ENCODE measurements around the gene MTUS2. TPM values are rescaled to one million over a fixed set of nuclear protein-coding genes. Genes with fewer than 3 reads are reported as not detected.

The MTUS2 gene
- total and polyA plus RNA-seq, 2 donors (not counting 3 experiments of a cell fraction or from before 2014, with no cell fraction given), result not detected

- Histone ChIP-seq H3K27me3 (ENCODE audit: control insufficient read depth in 2 of 2, insufficient read depth in 2 of 2, low read length in 2 of 2) (no peaks in the 10 kb centered on the region), H2AFZ (ENCODE audit: low read depth, low read length) (no peak overlapping the region), H3K9me1 (replicated peaks; ENCODE audit: control insufficient read depth, extremely low read depth, insufficient read depth, low read length) (no peaks in the 10 kb centered on the region), H3K79me2 (ENCODE audit: control insufficient read depth, insufficient read depth, low read length) (no peaks in the 10 kb centered on the region), H3K27ac (ENCODE audit: insufficient read depth, low read depth, low read length) (no peak overlapping the region), H3K4me3 (replicated peaks in 1 of 3; ENCODE audit: insufficient read depth in 1 of 3, low read depth in 1 of 3, low read length in 3 of 3) (no peak overlapping the region), H3K9ac (replicated peaks; ENCODE audit: extremely low read depth, insufficient read depth, low read length) (no peak overlapping the region), H3K9me3 (replicated peaks; ENCODE audit: control insufficient read depth, insufficient read depth, low read length) (no peaks in the 10 kb centered on the region), H4K20me1 (replicated peaks; ENCODE audit: control insufficient read depth, extremely low read depth, insufficient read depth, low read length) (no peaks in the 10 kb centered on the region), H3K4me1 (ENCODE audit: control insufficient read depth, extremely low read depth, insufficient read depth, low read length) (no peaks in the 10 kb centered on the region), H3K4me2 (ENCODE audit: insufficient read depth, low read length) (no peak overlapping the region), H3K36me3 (ENCODE audit: control insufficient read depth in 2 of 2, extremely low read depth in 1 of 2, insufficient read depth in 2 of 2, low read length in 2 of 2) (no peaks in the 10 kb centered on the region)
- DNase-seq (ENCODE audit: low read depth, low spot score) (no peak), FAIRE-seq (no peak)
- intact Hi-C loops (cut with micrococcal nuclease) (no loop called here), dilution Hi-C loops (cut with MboI; ENCODE audit: extremely low pct_ligation_motif_present, low sequenced_read_pairs) (no loop called here)
- CTCF ChIA-PET, result no interaction called here
- no TSS peak for BruUV-seq (replicated peaks)
- POLR2A ChIA-PET, result no interaction called here
- TF ChIP-seq CTCF (IDR thresholded peaks at IDR 0.05; ENCODE audit: extremely low read depth in 1 of 2, insufficient read depth in 1 of 2, low read depth in 1 of 2, low read length in 2 of 2) (no peak), FOS (IDR thresholded peaks at IDR 0.05; ENCODE audit: borderline replicate concordance, insufficient read depth, low read length) (no peak), POLR2AphosphoS5 (IDR thresholded peaks at IDR 0.05; ENCODE audit: insufficient read depth, low read depth, low read length) (no peak), GATA2 (IDR thresholded peaks at IDR 0.05; ENCODE audit: insufficient read depth, insufficient read length, low read depth, low read length) (no peak)
Observed at GRCh38 chr13:29125934-29126424, 305.8 kb downstream of the MTUS2 start.

GRCh38 chr13:29129616-29130015 lies 309.5 kb downstream of the MTUS2 start:
- Histone ChIP-seq H3K36me3 (ENCODE audit: control insufficient read depth in 2 of 2, extremely low read depth in 1 of 2, insufficient read depth in 2 of 2, low read length in 2 of 2) (no peaks in the 10 kb centered on the region), H2AFZ (ENCODE audit: low read depth, low read length) (no peak overlapping the region), H3K9me3 (replicated peaks; ENCODE audit: control insufficient read depth, insufficient read depth, low read length) (no peaks in the 10 kb centered on the region), H3K4me2 (ENCODE audit: insufficient read depth, low read length) (no peak overlapping the region), H3K9me1 (replicated peaks; ENCODE audit: control insufficient read depth, extremely low read depth, insufficient read depth, low read length) (no peaks in the 10 kb centered on the region), H3K79me2 (ENCODE audit: control insufficient read depth, insufficient read depth, low read length) (no peaks in the 10 kb centered on the region), H3K9ac (replicated peaks; ENCODE audit: extremely low read depth, insufficient read depth, low read length) (no peak overlapping the region), H3K27ac (ENCODE audit: insufficient read depth, low read depth, low read length) (no peak overlapping the region), H3K27me3 (ENCODE audit: control insufficient read depth in 2 of 2, insufficient read depth in 2 of 2, low read length in 2 of 2) (no peaks in the 10 kb centered on the region), H3K4me1 (ENCODE audit: control insufficient read depth, extremely low read depth, insufficient read depth, low read length) (no peaks in the 10 kb centered on the region), H3K4me3 (replicated peaks in 1 of 3; ENCODE audit: insufficient read depth in 1 of 3, low read depth in 1 of 3, low read length in 3 of 3) (no peak overlapping the region), H4K20me1 (replicated peaks; ENCODE audit: control insufficient read depth, extremely low read depth, insufficient read depth, low read length) (no peaks in the 10 kb centered on the region)
- ChIA-PET POLR2A (no interaction called here), CTCF (no interaction called here)
- dilution Hi-C loops (cut with MboI; ENCODE audit: extremely low pct_ligation_motif_present, low sequenced_read_pairs), result no loop called here
- intact Hi-C loops (cut with micrococcal nuclease), result no loop called here
- no peak for TF ChIP-seq MYC (IDR thresholded peaks at IDR 0.05; ENCODE audit: low read depth, low read length)
- no peak for TF ChIP-seq POLR2AphosphoS5 (IDR thresholded peaks at IDR 0.05; ENCODE audit: insufficient read depth, low read depth, low read length)
- no peak for TF ChIP-seq MAX (IDR thresholded peaks at IDR 0.05; ENCODE audit: insufficient read depth, insufficient read length)
- no peak for TF ChIP-seq FOS (IDR thresholded peaks at IDR 0.05; ENCODE audit: borderline replicate concordance, insufficient read depth, low read length)
- TF ChIP-seq EZH2 (IDR thresholded peaks at IDR 0.05; ENCODE audit: borderline replicate concordance, low read depth, low read length, severe bottlenecking), result no peak
- no peak for TF ChIP-seq JUN (IDR thresholded peaks at IDR 0.05; ENCODE audit: borderline replicate concordance, insufficient read depth, insufficient read length, low read depth)
- FAIRE-seq (no peak), DNase-seq (ENCODE audit: low read depth, low spot score) (no peak)
- no TSS peak for BruUV-seq (replicated peaks)
